Activated CD8-positive, alpha-beta T cell treated with anti-CD3 and anti-CD28 coated beads for 36 hours (primary cell): ENCODE measurements around the gene CTRB2. TPM values are rescaled to one million over a fixed set of nuclear protein-coding genes. Genes with fewer than 3 reads are reported as not detected.
"Not testable (repeated sequence)": the region's sequence is repeated elsewhere in the genome, so short reads cannot be mapped to it uniquely, and the experiment has no call there.

ENCODE experiments used
- ATAC-seq: fragments of 200-7000 bp; cut with Tn5 transposase; one replicate; pipeline ENCODE4 v1.10.0; 2021; ENCODE audit warnings: mild to moderate bottlenecking, moderate library complexity
- CTCF ChIA-PET: fragments of 350-600 bp; sonication (Branson Sonifier 250); formaldehyde crosslinking; loops from one replicate; lab custom pipeline; 2021; ENCODE audit warnings: antibody characterized with exemption; lab: Charles Lee
- POLR2A ChIA-PET: fragments of 350-600 bp; sonication (Branson Sonifier 250); formaldehyde crosslinking; loops from one replicate; lab custom pipeline; 2021; ENCODE audit warnings: antibody characterized with exemption; lab: Charles Lee
- DNase-seq: peaks from one replicate; pipeline ENCODE4 v3.0.0-alpha.2; 2020
- H3K27ac Mint-ChIP-seq: one replicate; pipeline ENCODE4 v1.8.0; 2021; ENCODE audit warnings: mild to moderate bottlenecking, mixed read lengths
- H3K27me3 Mint-ChIP-seq: one replicate; pipeline ENCODE4 v1.8.0; 2021; ENCODE audit warnings: mixed read lengths
- H3K36me3 Mint-ChIP-seq: one replicate; pipeline ENCODE4 v1.8.0; 2021; ENCODE audit warnings: low read depth, mixed read lengths
- H3K4me1 Mint-ChIP-seq: one replicate; pipeline ENCODE4 v1.8.0; 2021; ENCODE audit warnings: low read depth, mixed read lengths
- H3K4me3 Mint-ChIP-seq: one replicate; pipeline ENCODE4 v1.8.0; 2021; ENCODE audit warnings: mild to moderate bottlenecking, moderate library complexity, mixed read lengths
- H3K9me3 Mint-ChIP-seq: one replicate; pipeline ENCODE4 v1.8.0; 2021; ENCODE audit warnings: mixed read lengths
- intact Hi-C: fragments of 100-400 bp; cut with micrococcal nuclease; formaldehyde crosslinking; loops from one replicate; pipeline ENCODE4 v1.10.0; 2022
- total RNA-seq, 2 experiments: library from RNA; stranded (reverse); gene quantifications; one replicate each; pipeline ENCODE4 v1.2.3, GENCODE V29; 2021
- TF ChIP-seq, protein P1 (sequence below): fragments of 200-600 bp; IDR thresholded peaks from one replicate; pipeline ENCODE4 v1.8.0; 2022; ENCODE audit warnings: antibody characterized with exemption, mild to moderate bottlenecking

Gene CTRB2
- total RNA-seq, 2 experiments from 2014 or later = not detected

DNA sequence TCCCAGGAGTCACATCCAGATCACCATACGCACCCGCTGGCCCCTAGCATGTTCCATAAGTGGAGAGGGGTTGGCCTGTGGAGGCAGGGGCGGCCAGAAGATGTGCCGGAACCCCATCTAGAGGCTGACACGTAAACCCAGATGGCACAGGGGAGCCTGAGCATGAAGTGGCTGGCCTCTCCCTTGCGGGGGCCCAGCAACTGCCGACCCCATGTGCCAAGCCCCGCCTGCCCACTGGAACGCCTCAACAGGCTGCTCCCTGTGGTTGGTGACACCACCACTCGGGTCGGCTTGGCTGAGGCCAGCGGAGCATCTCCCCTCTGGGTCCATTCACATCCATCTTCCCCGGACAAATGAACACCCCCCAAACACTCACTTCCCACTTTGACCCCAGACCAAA, 35.0 kb upstream of the CTRB2 start:
- Mint-ChIP-seq H3K36me3 (no peaks in the 10 kb centered on the region), H3K4me1 (no peaks in the 10 kb centered on the region), H3K27me3 (no peaks in the 10 kb centered on the region), H3K27ac (no peak overlapping the region), H3K4me3 (no peak overlapping the region), H3K9me3 (no peaks in the 10 kb centered on the region)
- intact Hi-C loops = no loop called here
- TF ChIP-seq, protein P1, sequence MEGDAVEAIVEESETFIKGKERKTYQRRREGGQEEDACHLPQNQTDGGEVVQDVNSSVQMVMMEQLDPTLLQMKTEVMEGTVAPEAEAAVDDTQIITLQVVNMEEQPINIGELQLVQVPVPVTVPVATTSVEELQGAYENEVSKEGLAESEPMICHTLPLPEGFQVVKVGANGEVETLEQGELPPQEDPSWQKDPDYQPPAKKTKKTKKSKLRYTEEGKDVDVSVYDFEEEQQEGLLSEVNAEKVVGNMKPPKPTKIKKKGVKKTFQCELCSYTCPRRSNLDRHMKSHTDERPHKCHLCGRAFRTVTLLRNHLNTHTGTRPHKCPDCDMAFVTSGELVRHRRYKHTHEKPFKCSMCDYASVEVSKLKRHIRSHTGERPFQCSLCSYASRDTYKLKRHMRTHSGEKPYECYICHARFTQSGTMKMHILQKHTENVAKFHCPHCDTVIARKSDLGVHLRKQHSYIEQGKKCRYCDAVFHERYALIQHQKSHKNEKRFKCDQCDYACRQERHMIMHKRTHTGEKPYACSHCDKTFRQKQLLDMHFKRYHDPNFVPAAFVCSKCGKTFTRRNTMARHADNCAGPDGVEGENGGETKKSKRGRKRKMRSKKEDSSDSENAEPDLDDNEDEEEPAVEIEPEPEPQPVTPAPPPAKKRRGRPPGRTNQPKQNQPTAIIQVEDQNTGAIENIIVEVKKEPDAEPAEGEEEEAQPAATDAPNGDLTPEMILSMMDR = no peak
- ChIA-PET CTCF (no interaction called here), POLR2A (no interaction called here)
- ATAC-seq (no peak), DNase-seq (no peak)

DNA sequence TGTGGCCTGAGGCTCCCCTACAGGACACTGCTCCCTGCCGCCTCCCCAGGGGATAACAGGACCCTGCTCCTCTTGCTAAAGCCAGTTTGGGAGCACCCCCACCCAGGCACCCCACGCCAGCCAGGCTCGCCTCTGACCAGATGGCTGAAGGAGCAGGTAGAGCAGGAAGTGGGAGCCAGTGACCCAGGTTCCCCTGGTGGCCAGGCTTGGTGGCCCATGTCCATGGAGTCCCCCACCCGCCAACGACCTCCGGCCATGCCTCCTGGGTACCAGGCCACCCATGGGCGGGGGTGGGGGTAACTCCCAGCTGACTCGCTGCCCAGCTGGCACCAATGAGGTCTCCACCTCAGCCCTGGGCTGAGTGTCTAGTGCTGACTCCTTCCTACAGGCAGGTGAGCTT, 34.5 kb upstream of the CTRB2 start:
- TF ChIP-seq, protein P1 = no peak
- DNase-seq (no peak), ATAC-seq (no peak)
- Mint-ChIP-seq H3K27me3 (no peaks in the 10 kb centered on the region), H3K9me3 (no peaks in the 10 kb centered on the region), H3K4me1 (no peaks in the 10 kb centered on the region), H3K4me3 (no peak overlapping the region), H3K36me3 (no peaks in the 10 kb centered on the region), H3K27ac (no peak overlapping the region)
- CTCF ChIA-PET = no interaction called here
- intact Hi-C loops = no loop called here
- POLR2A ChIA-PET = no interaction called here

DNA sequence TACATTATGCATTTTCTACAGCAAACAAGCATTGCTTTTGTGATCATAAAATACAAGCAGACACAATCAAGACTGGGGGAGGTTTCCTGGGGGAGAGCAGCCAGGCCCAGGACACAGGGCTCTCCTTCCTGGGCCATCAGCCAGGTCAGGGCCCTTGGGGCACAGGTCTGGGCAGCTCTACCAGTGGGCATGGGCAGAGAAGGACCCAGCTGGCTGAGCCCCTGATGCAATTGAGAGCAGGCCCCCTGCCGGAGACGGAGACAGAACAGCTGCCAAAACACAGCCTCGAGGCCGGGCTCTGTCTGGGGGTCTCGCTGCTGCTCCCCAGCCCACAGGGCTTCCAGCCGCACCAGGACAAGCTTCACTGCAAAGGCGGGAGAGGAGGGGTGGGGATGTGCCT, 33.7 kb upstream of the CTRB2 start:
- H3K9me3 Mint-ChIP-seq, H3K4me3 Mint-ChIP-seq, H3K27me3 Mint-ChIP-seq, ATAC-seq, DNase-seq, H3K4me1 Mint-ChIP-seq, POLR2A ChIA-PET, intact Hi-C loops, H3K36me3 Mint-ChIP-seq, H3K27ac Mint-ChIP-seq: not testable (repeated sequence)
- CTCF ChIA-PET = interaction anchor here (1.0 kb wide), 1 partner anchor 43 kb away, joined by 3 read pairs; no protein-coding TSS in a partner anchor

DNA sequence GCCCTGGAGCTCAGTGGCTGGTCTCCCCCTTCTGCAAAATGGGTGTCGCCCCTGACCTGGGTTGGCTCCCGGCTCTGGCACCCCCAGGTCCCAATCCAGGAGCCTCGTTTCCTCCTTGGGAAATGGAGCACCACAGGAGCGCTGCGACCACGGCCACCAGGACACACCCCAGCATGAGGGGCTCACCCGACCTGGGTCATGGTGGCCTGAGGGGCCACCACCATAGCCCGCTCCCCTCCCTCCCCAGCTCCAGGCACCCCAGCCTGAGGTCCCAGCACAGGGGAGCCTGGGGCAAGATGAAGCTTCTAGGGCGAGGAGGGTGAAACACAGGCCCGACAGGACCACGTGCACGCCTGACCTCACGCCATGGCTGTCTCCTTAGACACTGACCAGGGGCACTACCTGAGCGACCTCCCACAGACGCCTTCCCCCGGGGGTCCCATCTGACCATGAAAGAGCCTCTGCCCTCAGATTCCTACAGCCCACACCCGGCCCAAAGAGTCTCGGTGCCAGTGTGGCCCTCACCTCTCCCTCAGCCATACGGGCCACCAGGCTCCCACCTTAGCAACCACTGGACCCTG, 32.7 kb upstream of the CTRB2 start:
- ATAC-seq (no peak), DNase-seq (no peak)
- CTCF ChIA-PET = interaction anchor here (0.8 to 1.1 kb wide), 3 partner anchors 40 to 131 kb away, joined by 3 read pairs; no protein-coding TSS in a partner anchor
- intact Hi-C loops = no loop called here
- TF ChIP-seq, protein P1 = no peak
- POLR2A ChIA-PET = no interaction called here
- Mint-ChIP-seq H3K9me3 (no peaks in the 10 kb centered on the region), H3K4me1 (peaks cover 4% of the 10 kb centered on the region), H3K36me3 (no peaks in the 10 kb centered on the region), H3K27ac (no peak overlapping the region), H3K4me3 (no peak overlapping the region), H3K27me3 (peaks cover 1% of the 10 kb centered on the region)

DNA sequence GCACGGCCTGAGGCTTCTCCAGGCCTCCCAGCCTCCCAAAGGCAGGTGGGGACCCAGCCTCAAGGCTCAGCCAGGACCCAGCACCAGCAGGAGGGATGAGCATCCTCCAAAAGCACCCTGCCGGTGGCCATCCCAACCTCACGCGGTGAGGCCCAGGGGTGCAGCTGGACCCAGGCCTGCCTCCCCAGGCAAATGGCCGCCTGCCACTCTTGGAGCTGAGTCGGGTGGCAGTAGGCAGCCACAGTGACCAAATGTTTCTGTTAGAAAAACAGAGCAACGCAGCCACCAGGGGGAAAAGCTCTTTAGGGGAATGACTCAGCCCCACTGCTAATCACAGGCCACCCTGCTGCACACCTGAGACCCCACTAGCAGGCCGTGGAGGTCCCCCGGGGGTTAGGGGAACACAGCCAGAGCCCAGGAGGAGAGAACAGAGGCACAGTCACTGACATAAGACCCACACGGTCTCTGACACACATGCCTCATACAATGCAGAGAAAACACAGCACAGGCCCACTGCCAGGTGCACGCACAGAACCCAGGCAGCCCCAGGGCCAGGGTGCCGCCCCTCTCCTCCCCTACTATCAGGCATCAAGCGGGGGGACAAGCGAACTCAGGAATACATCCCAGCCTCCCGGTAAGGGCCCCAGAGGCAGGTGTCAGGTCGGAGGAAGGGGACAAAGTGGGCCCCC, 32.0 kb upstream of the CTRB2 start:
- no peak overlapping the region for H3K4me3 Mint-ChIP-seq
- no peaks in the 10 kb centered on the region for H3K9me3 Mint-ChIP-seq
- intact Hi-C loops = no loop called here
- TF ChIP-seq, protein P1 = no peak
- H3K4me1 Mint-ChIP-seq = peaks cover 4% of the 10 kb centered on the region
- H3K27me3 Mint-ChIP-seq = peaks cover 1% of the 10 kb centered on the region
- no peak for ATAC-seq
- H3K27ac Mint-ChIP-seq = no peak overlapping the region
- POLR2A ChIA-PET = no interaction called here
- no peaks in the 10 kb centered on the region for H3K36me3 Mint-ChIP-seq
- CTCF ChIA-PET = interaction anchor here (0.8 to 1.1 kb wide), 2 partner anchors 39 to 132 kb away, joined by 3 read pairs; no protein-coding TSS in a partner anchor
- no peak for DNase-seq
